Measurements from ENCODE around the gene ADAMTS2.

DNA sequence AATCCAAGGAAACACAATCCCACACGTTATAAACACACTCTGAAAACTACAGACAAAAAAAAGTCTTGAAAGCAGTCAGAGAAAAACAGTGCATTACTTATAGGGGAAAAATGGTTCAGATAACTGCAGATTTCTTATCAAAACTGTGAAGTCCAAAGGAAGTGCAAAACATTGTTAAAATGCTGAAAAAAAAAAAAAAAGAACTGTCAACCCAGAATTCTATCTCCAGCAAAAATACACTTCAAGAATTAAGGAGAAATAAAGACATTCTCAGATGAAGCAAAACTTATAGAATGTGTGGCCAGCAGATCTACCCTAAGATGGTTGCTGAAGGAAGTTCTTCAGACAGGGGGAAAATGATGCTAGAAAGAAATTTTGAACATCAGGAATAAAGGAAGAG, 40.4 kb downstream of the ADAMTS2 start:
- TF ChIP-seq CTCF (IDR thresholded peaks at IDR 0.05): no peak
- TF ChIP-seq POLR2A (IDR thresholded peaks at IDR 0.05): no peak
